SU-DHL-6 (cell line): ENCODE measurements around the gene PDE6D.

Experiments
- CTCF ChIP-seq: fragments of 200-600 bp; sonication (generic); IDR thresholded peaks from one replicate; pipeline ENCODE4 v1.5.1; 2017; ENCODE audit warnings: antibody characterized with exemption, mild to moderate bottlenecking, low read length, moderate library complexity; ENCODE audit not compliant: insufficient read depth, poor library complexity, severe bottlenecking
- EZH2phosphoT487 ChIP-seq: fragments of 200-600 bp; sonication (generic), shearing (Covaris generic); conservative IDR thresholded peaks from 2 replicates; pipeline ENCODE4 v1.6.1; 2018; ENCODE audit warnings: mild to moderate bottlenecking, antibody characterized with exemption, low read length, moderate library complexity, mixed read lengths

DNA sequence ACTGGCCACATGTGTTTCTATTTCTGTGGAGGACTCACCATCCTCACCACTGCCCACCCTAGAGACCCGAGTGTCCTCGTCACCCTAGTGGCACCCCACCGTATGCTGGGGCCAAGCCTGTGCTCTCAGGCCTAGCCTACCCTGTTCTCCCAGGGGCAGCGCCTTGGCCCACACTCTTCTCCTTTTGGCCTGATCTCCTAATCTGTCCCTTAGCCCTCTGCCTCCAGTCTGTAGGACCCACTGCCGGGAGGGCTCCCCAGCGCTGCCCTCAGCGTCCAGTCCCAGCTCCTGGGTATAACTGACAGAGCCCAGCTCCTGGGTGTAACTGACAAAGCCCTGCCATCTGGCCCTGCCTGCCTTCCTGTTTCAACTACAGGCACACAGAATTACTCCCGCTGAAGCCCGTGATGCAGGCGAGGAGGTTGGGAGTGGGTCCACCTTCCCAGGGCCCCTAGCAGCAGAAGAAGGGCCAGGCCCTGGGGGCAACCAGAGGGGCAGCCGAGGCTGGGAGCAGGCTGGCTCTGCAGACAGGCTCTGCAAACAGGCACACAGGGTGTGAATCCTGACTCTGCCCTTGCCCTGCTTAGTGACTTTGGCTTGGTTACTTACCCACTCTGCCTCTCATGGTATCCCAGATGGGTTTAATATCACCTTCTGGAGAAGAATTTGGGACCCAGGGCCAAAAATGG lies 98.3 kb downstream of the PDE6D start:
- no peak for TF ChIP-seq CTCF
- no peak for TF ChIP-seq EZH2phosphoT487
